Ramos (cell line): Measurements from ENCODE around the gene SAMD13.

Experiments used
- in situ Hi-C: fragments of 300-500 bp; cut with MboI; formaldehyde crosslinking; loops from one replicate; pipeline ENCODE4 v1.14.3; 2022; ENCODE audit warnings: low sequenced_read_pairs; ENCODE audit not compliant: unreplicated experiment

The SAMD13 gene

GRCh38 chr1:84367219-84367618, 65.7 kb downstream of the SAMD13 start:
- in situ Hi-C loops, result no loop called here

GRCh38 chr1:84368441-84368840, 66.9 kb downstream of the SAMD13 start:
- in situ Hi-C loops, result no loop called here

- in situ Hi-C loops, result no loop called here
Measured at GRCh38 chr1:84370266-84370665, 68.8 kb downstream of the SAMD13 start.

GRCh38 chr1:84370831-84371394, 69.4 kb downstream of the SAMD13 start:
- in situ Hi-C loops, result no loop called here

- in situ Hi-C loops, result no loop called here
Measured at GRCh38 chr1:84373436-84374141, 72.1 kb downstream of the SAMD13 start.

- in situ Hi-C loops, result no loop called here
Measured at GRCh38 chr1:84374991-84375696, 73.6 kb downstream of the SAMD13 start.

- in situ Hi-C loops, result no loop called here
Measured at GRCh38 chr1:84376000-84376910, 74.7 kb downstream of the SAMD13 start.

- in situ Hi-C loops, result no loop called here
Measured at GRCh38 chr1:84377480-84378095, 76.1 kb downstream of the SAMD13 start.

- in situ Hi-C loops, result no loop called here
Measured at GRCh38 chr1:84379138-84379916, 77.8 kb downstream of the SAMD13 start.

- in situ Hi-C loops, result no loop called here
Measured at GRCh38 chr1:84379917-84380180, 78.3 kb downstream of the SAMD13 start.

GRCh38 chr1:84382127-84382526, 80.6 kb downstream of the SAMD13 start:
- in situ Hi-C loops, result no loop called here

GRCh38 chr1:84385347-84385746, 83.8 kb downstream of the SAMD13 start:
- in situ Hi-C loops, result no loop called here

GRCh38 chr1:84386716-84387479, 85.4 kb downstream of the SAMD13 start:
- in situ Hi-C loops, result no loop called here

GRCh38 chr1:84387480-84388163, 86.1 kb downstream of the SAMD13 start:
- in situ Hi-C loops, result no loop called here

GRCh38 chr1:84390226-84390625, 88.7 kb downstream of the SAMD13 start:
- in situ Hi-C loops, result no loop called here

- in situ Hi-C loops, result no loop called here
Measured at GRCh38 chr1:84398175-84399155, 97.0 kb downstream of the SAMD13 start, which contains the start of gene DNASE2B. DNASE2B (plus strand) TSS chr1:84398484; CDS start chr1:84398565, 81 bp downstream.
